CD1c-positive myeloid dendritic cell (primary cell): ENCODE measurements around the gene RGS3.
A peak's percentile ranks its signal among the peaks of the same experiment; 100 is the strongest.

Source experiments
- DNase-seq: peaks from one replicate; pipeline ENCODE4 v3.0.0-alpha.2; 2016; ENCODE audit errors: extremely low spot score

The RGS3 gene

GRCh38 chr9:113585085-113585442 is 121.5 kb downstream of the RGS3 start:
- DNase-seq: no peak

- DNase-seq: no peak
Measured at GRCh38 chr9:113585555-113585954, 122.0 kb downstream of the RGS3 start.

DNA sequence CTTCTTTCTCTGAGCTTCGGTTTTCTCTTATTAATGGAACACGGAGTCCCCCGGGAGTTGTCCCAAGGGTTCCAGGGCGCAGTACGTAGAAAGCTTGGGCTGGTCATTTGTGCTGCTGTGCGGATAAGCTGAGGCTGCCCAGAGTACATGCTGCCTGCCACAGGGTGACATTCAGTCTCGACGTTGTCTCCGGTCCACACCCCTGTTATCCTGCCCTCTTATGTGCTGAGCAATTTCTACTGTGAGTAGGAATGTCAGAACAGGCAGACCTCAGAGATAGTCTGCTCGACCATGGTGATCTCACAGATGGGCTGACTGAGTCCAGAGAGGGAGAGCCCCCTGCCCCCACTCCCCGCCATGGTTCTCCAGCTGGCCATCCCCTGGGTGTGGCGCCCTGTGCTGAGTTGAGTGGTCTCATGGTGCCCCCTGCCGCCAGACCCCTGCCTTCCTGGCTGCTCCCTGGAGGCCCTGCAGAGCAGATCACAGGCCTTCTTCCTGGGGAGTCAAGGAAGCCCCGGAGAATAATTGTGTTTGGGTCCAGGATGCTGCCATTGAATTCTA is 124.0 kb downstream of the RGS3 start:
- DNase-seq: no peak

- DNase-seq: no peak
Measured at GRCh38 chr9:113588242-113588810, 124.8 kb downstream of the RGS3 start.

GRCh38 chr9:113588936-113589335 is 125.4 kb downstream of the RGS3 start:
- no peak for DNase-seq

DNA sequence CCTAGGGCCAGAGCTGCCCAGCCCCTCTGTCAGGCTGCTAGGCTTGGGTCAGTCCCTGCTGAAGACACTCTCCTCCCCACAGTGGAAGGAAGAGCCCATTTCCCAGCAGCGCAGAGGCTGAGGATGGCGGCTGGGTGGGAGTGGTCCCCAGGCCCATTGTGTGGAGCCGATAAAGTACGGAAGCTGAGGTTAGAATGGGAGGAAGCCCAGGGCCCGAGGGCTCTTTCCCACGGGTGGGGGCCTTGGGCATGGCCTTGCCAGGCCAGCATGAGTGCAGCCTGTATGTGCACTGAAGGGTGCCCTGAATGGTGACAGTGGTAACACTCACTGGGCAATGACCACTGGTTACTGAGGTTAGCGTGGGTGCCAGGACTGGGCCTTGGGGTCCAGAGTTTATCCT is 125.9 kb downstream of the RGS3 start:
- DNase-seq: no peak

DNA sequence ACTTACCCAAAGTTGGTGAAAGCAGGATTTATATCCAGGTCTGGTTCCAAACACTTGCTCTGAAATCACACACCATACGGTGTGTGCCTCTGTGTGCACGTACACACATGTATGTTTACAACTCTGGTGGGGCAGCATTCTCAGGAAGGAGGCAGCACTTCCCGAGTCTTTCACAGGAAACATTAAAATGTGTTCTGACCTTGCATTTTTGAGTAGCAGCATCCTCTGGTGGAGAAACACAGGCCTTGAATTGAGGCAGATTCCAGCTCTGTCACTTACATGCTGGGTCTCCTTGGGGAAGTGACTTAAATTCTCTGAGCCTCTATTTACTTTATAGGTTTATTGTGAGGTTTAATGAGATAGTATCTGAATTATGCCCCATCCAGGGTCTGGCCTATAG is 126.4 kb downstream of the RGS3 start:
- DNase-seq: peak; percentile 46

DNA sequence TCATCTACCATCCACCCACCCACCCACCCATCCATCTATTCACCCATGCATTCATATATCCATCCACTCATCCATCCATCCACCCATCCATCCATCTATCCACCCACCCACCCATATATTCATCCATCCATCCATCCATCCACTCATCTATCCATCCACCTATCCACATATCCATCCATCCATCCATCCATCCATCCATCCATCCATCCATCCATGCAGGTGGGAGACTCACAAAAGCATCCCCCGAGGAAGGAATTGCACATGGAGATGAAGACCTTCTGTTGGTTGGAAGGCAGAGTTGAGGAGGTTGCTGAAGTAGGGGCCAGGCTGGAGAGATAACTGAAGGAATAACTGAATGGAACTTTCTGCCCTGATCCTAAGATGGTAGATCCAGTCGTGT is 126.9 kb downstream of the RGS3 start:
- DNase-seq: no peak

DNA sequence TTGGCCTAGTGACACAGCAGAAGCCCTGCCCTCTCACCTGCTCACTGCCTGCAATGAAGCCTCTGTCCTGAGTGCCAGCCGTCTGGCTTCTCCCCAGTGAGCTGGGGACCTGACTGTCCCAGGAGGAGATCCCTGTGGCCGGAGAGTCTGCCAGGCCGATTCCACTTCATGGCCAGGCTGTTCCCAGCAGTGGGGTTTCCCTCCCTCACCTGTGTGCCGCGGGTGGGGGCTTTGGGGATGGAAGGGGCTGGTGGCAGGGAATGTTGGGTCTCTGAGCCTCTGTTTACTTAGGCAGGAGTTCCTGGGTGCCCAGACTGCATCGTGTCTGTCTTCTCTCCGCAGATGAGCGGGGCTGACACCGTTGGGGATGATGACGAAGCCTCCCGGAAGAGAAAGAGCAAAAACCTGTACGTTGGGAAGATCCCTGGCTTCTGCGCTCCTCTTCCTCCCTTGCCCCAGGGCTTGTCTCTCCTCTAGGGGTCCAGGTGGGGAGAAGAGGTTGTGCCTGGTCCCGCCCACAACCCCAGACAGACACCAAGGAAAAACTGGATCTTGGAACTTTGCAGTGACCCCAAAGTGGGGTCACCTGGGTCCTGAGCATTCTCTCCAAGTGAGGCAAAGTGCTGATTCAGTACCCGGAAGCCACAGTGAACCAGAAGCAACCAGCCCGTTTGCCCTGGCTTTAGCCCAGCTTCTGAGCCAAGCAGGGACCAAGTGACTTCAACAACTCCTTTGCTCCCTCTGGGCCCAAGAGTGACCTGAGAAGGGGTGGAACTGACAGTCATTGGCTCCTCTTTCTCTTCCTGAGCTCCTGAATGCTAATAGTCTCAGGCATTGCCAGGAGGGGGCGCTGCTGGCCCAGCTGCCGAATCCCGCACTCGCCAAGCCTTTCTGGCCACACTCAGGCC is 127.7 kb downstream of the RGS3 start:
- peak; percentile 81 for DNase-seq

- no peak for DNase-seq
Measured at GRCh38 chr9:113591899-113592625, 128.5 kb downstream of the RGS3 start.

DNA sequence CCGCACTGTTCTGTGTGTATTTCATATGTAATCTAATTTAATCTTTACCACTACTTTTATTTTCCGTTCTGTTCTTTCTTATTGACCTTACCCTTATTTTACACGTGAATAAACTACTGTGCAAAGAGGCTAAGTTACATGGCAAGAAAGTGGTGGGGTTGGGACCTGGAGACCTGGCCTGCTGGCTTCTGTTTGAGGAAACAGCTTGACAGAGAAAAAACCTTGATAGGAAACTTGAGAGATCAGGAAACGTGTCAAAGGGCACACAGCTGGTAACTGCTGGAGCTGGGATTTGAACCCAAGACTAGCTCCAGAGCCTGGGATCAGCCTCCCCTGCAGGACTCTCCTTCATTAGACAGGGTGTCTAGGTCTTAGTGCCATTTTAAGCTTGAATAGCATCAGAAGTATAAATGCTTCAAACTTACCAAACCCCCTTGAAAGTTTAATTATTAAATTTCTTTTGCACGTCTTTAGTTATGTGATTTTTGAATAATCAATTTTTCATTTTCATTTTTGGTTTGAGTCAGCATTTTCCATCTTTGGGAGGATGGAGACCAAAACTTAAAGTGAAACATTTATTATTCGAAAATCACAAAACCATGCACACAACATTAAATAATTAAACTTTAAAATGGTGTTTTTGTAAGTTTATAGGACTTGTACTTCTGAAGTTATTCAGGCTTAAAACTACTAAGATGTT is 129.5 kb downstream of the RGS3 start:
- no peak for DNase-seq

GRCh38 chr9:113593682-113594281 is 130.3 kb downstream of the RGS3 start:
- peak; percentile 68 for DNase-seq

DNA sequence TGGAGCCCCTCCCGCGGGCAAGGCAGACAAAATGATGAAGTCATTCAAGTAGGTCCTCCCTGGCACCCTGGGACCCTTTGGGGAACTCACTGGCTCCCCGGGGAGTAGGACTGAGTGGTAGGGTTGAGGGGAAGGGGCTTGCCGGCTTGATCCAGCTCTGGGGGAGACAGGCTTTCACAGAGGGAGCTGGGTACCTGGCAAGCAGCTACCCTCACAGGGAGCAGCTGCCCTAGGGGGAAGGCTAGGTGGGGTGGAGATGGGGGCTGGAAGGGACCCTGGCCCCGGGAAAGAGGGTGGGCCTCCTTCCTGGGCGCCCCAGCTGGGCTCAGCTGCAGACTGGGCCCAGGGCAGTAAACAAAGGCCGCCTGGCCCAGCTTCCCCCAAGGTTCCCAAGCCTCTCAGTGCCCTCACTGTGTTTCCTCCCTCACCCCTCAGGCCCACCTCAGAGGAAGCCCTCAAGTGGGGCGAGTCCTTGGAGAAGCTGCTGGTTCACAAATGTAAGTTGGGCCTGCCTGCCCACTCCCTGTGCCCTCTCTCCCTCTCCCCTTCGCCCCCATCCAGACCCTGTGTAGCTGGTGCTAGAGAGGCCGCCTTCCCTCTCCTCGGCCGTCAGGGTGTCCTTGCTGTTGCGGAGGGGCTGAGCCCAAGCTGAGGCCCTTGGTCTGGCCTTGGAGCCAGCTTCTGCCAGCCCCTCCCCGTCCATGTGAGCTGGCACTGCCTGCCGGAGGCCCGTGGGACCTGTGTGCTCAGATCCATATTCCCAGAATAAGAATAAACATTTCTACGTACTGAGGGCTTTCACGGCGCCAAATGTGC is 131.2 kb downstream of the RGS3 start:
- DNase-seq: no peak

DNA sequence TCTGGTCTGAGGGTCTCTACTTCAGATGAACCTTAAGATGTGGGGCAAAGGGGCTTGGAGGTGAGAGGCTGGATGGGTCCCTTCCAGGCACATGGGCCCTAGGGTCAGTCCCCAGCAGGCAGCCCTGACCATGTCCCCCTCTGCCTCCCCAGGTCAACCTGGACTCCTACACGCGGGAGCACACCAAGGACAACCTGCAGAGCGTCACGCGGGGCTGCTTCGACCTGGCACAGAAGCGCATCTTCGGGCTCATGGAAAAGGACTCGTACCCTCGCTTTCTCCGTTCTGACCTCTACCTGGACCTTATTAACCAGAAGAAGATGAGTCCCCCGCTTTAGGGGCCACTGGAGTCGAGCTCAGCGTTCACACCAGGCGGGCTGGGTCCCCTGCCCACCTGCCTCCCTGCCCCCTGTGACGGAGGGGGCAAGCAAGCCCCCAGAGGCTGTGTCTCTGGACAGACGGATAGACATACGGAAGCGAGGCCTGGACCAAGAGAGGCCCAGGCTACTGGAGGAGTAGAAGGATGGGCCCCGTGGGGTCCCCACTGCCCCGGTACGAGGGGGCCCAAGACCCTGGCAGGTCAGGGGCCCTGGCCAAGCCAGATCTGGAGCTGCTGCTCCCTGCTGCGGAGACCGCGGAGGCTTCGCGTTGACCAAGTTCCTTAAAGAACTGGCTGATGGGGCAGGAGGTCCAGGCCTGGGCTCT is 133.2 kb downstream of the RGS3 start:
- no peak for DNase-seq

GRCh38 chr9:113597390-113598241 is 134.1 kb downstream of the RGS3 start:
- DNase-seq: no peak

DNA sequence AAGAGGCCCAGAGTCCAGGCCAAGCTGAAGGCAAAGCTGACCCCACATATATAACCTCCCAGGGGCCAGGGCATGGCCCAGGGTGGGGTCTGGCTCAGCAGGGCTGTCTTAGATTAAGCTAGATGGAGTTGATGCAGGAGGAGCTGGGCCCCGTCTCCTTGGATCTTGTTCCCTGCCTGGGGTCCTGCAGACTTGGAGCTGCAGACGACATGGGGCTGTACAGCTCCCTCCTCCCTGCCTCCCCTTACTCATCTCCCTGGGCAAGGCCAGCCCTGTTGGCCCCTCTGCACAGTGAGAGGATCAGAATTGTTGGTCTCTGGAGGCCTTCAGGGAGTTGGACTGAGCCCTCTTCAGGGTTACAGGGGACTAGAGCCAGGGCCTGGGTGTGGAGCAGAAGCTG is 134.9 kb downstream of the RGS3 start:
- DNase-seq: no peak

GRCh38 chr9:113598883-113599282 is 135.4 kb downstream of the RGS3 start:
- no peak for DNase-seq

- no peak for DNase-seq
Measured at GRCh38 chr9:113599646-113600022, 136.1 kb downstream of the RGS3 start.
